Esophagus muscularis mucosa (tissue), 3 donors: ENCODE measurements around the gene RETNLB.

Source experiments
- CTCF ChIP-seq, 3 experiments: fragments of 200-600 bp in 2 of 3; fragments of 450-650 bp in 1 of 3; sonication (generic) in 2 of 3; IDR thresholded peaks; one replicate each; pipeline ENCODE4 v1.5.1; 2017 to 2019; ENCODE audit warnings: antibody characterized with exemption in 3 of 3, mild to moderate bottlenecking in 2 of 3, moderate library complexity in 1 of 3
- POLR2A ChIP-seq: fragments of 450-650 bp; IDR thresholded peaks from one replicate; pipeline ENCODE4 v1.6.1; 2017; ENCODE audit warnings: antibody characterized with exemption, moderate library complexity, mild to moderate bottlenecking, low read depth
- POLR2AphosphoS5 ChIP-seq, 2 donors: sonication (generic); formaldehyde crosslinking; IDR thresholded peaks; one replicate each; pipeline ENCODE4 v1.6.1; 2017; ENCODE audit warnings: antibody characterized with exemption in 2 of 2

GRCh38 chr3:108791473-108791872 is 34.3 kb upstream of the RETNLB start:
- TF ChIP-seq CTCF (IDR thresholded peaks at IDR 0.05) (no peak), POLR2A (no peak), POLR2AphosphoS5 (IDR thresholded peaks at IDR 0.05) (no peak)
